GM19193 (cell line): ENCODE data around the gene CHD5.

Experiments
- POLR2A ChIP-seq: IDR thresholded peaks from 4 replicates; pipeline ENCODE4 v1.6.1; 2011; ENCODE audit not compliant: insufficient read depth, insufficient read length; ENCODE audit errors: extremely low read depth

The CHD5 gene

GRCh38 chr1:6184083-6184783, 4.1 kb upstream of the CHD5 start:
- no peak for TF ChIP-seq POLR2A

GRCh38 chr1:6183520-6183989, 3.4 kb upstream of the CHD5 start:
- peak; percentile 14 for TF ChIP-seq POLR2A

GRCh38 chr1:6181347-6181770, 1.2 kb upstream of the CHD5 start:
- TF ChIP-seq POLR2A: no peak

GRCh38 chr1:6180707-6181311, 688 bp upstream of the CHD5 start:
- no peak for TF ChIP-seq POLR2A

GRCh38 chr1:6179564-6180175, 451 bp downstream of the CHD5 start:
- TF ChIP-seq POLR2A: no peak

- TF ChIP-seq POLR2A: no peak
Measured at GRCh38 chr1:6178751-6179563, 1.2 kb downstream of the CHD5 start.

GRCh38 chr1:6177681-6178380, 2.3 kb downstream of the CHD5 start:
- no peak for TF ChIP-seq POLR2A

GRCh38 chr1:6176779-6177178, 3.3 kb downstream of the CHD5 start:
- TF ChIP-seq POLR2A: no peak

- TF ChIP-seq POLR2A: no peak
Measured at GRCh38 chr1:6175411-6175828, 4.7 kb downstream of the CHD5 start.

GRCh38 chr1:6174621-6175410, 5.3 kb downstream of the CHD5 start:
- no peak for TF ChIP-seq POLR2A

GRCh38 chr1:6172549-6172948, 7.6 kb downstream of the CHD5 start:
- no peak for TF ChIP-seq POLR2A

GRCh38 chr1:6171548-6172124, 8.5 kb downstream of the CHD5 start:
- no peak for TF ChIP-seq POLR2A

- no peak for TF ChIP-seq POLR2A
Measured at GRCh38 chr1:6170742-6171201, 9.3 kb downstream of the CHD5 start.
